NT2/D1 (cell line): ENCODE measurements around the gene USP54.

Source experiments
- DNase-seq: peaks from one replicate; pipeline ENCODE4 v3.0.0-alpha.2; 2011; ENCODE audit warnings: low read depth, low spot score
- H3K27me3 ChIP-seq: 2 replicates; pipeline ENCODE4 v1.6.0; 2011; ENCODE audit warnings: mild to moderate bottlenecking; ENCODE audit not compliant: insufficient read length, insufficient read depth
- H3K36me3 ChIP-seq: 2 replicates; pipeline ENCODE4 v1.6.1; 2011; ENCODE audit warnings: mild to moderate bottlenecking, low read length, mixed read lengths; ENCODE audit not compliant: insufficient read depth, insufficient read length
- H3K4me1 ChIP-seq: 2 replicates; pipeline ENCODE4 v1.5.1; 2011; ENCODE audit not compliant: insufficient read depth, insufficient read length
- H3K4me3 ChIP-seq: 2 replicates; pipeline ENCODE4 v1.5.1; 2011; ENCODE audit warnings: low read depth; ENCODE audit not compliant: insufficient read length
- H3K9ac ChIP-seq: 2 replicates; pipeline ENCODE4 v1.6.0; 2011; ENCODE audit warnings: low read depth; ENCODE audit not compliant: insufficient read length
- H3K9me3 ChIP-seq: 2 replicates; pipeline ENCODE4 v1.5.1; 2011; ENCODE audit warnings: mild to moderate bottlenecking, low read length; ENCODE audit not compliant: insufficient read depth
- SUZ12 ChIP-seq: IDR thresholded peaks from 2 replicates; pipeline ENCODE4 v1.6.1; 2011; ENCODE audit not compliant: insufficient read length, insufficient read depth; ENCODE audit errors: extremely low read depth
- YY1 ChIP-seq: IDR thresholded peaks from 2 replicates; pipeline ENCODE4 v1.6.1; 2011; ENCODE audit not compliant: insufficient read length, insufficient read depth
- ZNF274 ChIP-seq: IDR thresholded peaks from 2 replicates; pipeline ENCODE4 v1.6.1; 2011; ENCODE audit warnings: mild to moderate bottlenecking, low read depth, low read length

The USP54 gene

DNA sequence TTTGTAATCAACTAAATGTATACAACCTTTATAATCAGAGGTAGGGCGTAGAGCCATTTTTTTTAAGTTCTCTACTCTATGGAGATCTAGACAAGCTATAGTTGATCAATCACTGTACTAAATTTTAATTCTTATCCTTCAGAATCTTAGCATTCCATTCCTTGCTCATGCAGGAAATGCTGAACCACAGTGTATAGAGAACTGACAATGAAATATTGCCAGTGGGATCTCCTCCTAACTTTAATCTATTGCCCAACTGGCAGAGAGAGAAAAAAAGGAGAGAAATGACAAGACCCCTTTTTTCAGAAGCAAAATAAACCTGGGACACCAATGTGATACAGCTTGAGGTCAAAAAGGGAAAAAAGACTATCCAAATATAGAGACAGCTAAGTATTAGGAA, 68.9 kb downstream of the USP54 start:
- H3K9me3 ChIP-seq = no peaks in the 10 kb centered on the region
- H3K9ac ChIP-seq = no peak overlapping the region
- TF ChIP-seq SUZ12 (no peak), ZNF274 (no peak), YY1 (no peak)
- no peak for DNase-seq
- H3K27me3 ChIP-seq = no peaks in the 10 kb centered on the region
- H3K4me1 ChIP-seq = no peaks in the 10 kb centered on the region
- H3K36me3 ChIP-seq = peaks cover 59% of the 10 kb centered on the region
- H3K4me3 ChIP-seq = no peak overlapping the region

GRCh38 chr10:73519336-73519735, 71.8 kb downstream of the USP54 start:
- H3K27me3 ChIP-seq = no peaks in the 10 kb centered on the region
- TF ChIP-seq YY1 (no peak), SUZ12 (no peak), ZNF274 (no peak)
- no peak overlapping the region for H3K4me3 ChIP-seq
- no peak for DNase-seq
- peaks cover 70% of the 10 kb centered on the region for H3K36me3 ChIP-seq
- no peaks in the 10 kb centered on the region for H3K9me3 ChIP-seq
- no peak overlapping the region for H3K9ac ChIP-seq
- H3K4me1 ChIP-seq = no peaks in the 10 kb centered on the region

DNA sequence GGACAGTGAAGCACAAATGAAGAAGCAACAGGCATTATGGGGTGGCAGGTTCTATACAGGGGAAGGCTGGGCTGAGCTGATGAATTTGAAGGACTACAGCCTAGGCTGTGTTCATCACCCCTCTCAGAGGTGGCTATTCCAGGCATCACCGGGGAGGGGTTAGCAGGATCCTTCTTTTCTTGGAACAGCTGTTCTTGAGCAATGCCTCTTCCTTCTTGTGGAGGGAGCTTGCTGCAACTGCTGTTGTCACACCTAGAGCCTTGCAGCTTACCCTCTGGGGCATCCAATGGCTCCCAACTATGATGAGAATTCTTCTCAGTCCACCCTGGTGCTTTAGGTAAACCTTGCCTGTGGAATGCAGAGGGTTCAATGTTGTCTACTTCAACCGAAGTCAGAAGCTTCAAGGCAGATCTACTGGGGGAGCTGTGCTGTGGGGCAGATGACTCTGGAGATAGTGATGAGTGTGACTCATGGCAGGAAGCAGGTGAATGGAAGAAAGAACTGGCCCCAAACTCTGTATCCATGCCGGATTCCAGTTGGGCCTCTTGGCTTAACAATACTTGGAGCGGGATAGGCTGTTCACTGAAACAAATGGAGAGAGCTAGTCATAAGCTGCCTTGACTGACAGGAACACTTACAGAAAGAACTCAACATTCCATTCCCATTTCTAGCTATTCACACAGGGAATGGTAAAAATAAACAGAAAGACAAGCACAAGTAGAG, 73.8 kb downstream of the USP54 start:
- Histone ChIP-seq H3K36me3 (peaks cover 65% of the 10 kb centered on the region), H3K4me1 (no peaks in the 10 kb centered on the region), H3K27me3 (no peaks in the 10 kb centered on the region), H3K9ac (no peak overlapping the region), H3K9me3 (no peaks in the 10 kb centered on the region), H3K4me3 (no peak overlapping the region)
- DNase-seq = no peak
- no peak for TF ChIP-seq ZNF274
- no peak for TF ChIP-seq SUZ12
- TF ChIP-seq YY1 = no peak

DNA sequence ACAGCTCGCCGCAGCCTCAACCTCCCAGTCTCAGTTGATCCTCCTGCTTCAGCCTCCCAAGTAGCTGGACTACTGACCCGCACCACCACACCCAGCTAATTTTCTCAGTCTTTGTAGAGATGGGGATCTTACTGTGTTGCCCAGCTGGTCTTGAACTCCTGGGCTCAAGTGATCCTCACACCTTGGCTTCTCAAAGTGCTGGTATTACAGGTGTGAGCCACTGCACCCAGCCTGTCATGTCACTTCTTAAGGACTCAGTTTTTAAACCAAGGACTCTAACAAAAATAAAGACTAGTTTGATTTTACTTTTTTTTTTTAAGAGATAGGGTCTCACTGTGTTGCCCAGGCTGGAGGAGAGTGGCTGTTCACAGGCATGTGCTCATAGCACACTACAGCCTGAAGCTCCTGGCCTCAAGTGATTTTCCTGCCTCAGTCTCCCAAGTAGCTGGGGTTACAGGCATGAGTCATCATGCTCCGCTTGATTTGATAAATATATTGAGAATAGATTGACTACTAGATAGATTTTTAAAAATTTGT, 78.9 kb downstream of the USP54 start:
- no peak overlapping the region for H3K4me3 ChIP-seq
- TF ChIP-seq ZNF274 (no peak), YY1 (no peak), SUZ12 (no peak)
- no peaks in the 10 kb centered on the region for H3K27me3 ChIP-seq
- H3K36me3 ChIP-seq = peaks cover 31% of the 10 kb centered on the region
- no peaks in the 10 kb centered on the region for H3K9me3 ChIP-seq
- H3K9ac ChIP-seq = no peak overlapping the region
- no peak for DNase-seq
- H3K4me1 ChIP-seq = no peaks in the 10 kb centered on the region

GRCh38 chr10:73509695-73510094, 81.4 kb downstream of the USP54 start:
- Histone ChIP-seq H3K9me3 (no peaks in the 10 kb centered on the region), H3K4me3 (no peak overlapping the region), H3K9ac (no peak overlapping the region), H3K27me3 (no peaks in the 10 kb centered on the region), H3K36me3 (peaks cover 12% of the 10 kb centered on the region), H3K4me1 (no peaks in the 10 kb centered on the region)
- TF ChIP-seq ZNF274 = no peak
- no peak for TF ChIP-seq SUZ12
- no peak for TF ChIP-seq YY1
- no peak for DNase-seq

DNA sequence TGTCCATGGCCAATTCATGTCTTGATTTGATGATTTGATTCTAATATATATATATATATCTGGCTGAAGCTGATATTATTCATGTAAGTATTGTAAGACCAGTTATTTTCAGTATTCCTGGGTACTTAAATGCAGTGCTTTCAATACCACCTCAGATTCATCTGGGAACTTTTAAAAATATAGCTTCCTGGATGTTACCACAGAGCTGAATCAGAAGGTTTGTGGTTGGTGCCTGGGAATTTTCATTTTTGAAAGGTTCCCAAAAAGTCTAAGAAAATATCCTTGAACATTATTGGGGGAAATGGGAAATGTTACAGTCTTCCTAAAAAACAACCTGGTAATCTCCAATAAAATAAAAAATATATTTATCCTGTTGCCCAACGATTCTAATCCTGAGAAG, 84.7 kb downstream of the USP54 start:
- Histone ChIP-seq H3K9me3 (no peaks in the 10 kb centered on the region), H3K27me3 (no peaks in the 10 kb centered on the region), H3K4me1 (no peaks in the 10 kb centered on the region), H3K4me3 (no peak overlapping the region), H3K36me3 (peaks cover 12% of the 10 kb centered on the region), H3K9ac (no peak overlapping the region)
- DNase-seq = no peak
- TF ChIP-seq ZNF274 (no peak), SUZ12 (no peak), YY1 (no peak)

DNA sequence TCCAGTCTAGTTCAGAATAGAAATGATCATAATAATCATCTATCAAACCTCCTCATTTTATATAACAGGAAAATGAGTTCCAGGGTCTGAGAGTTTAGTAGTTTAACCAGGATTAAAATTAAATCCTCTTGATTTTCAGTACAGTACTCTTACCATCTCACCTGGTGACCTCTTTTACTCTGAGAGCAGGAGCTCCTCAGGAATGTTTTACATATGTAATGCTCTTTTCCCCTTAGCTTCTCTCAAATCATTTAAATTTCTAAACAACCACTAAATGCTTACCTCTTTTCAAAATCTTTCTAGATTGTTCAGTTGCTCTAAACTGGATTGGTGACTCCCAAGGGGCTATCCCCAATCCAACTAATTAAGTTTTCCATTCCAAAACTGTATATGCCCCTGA, 85.1 kb downstream of the USP54 start:
- no peaks in the 10 kb centered on the region for H3K27me3 ChIP-seq
- no peak overlapping the region for H3K4me3 ChIP-seq
- H3K9me3 ChIP-seq = no peaks in the 10 kb centered on the region
- H3K36me3 ChIP-seq = peaks cover 12% of the 10 kb centered on the region
- TF ChIP-seq SUZ12 = no peak
- TF ChIP-seq ZNF274 = no peak
- no peak for TF ChIP-seq YY1
- no peaks in the 10 kb centered on the region for H3K4me1 ChIP-seq
- no peak overlapping the region for H3K9ac ChIP-seq
- DNase-seq = no peak

DNA sequence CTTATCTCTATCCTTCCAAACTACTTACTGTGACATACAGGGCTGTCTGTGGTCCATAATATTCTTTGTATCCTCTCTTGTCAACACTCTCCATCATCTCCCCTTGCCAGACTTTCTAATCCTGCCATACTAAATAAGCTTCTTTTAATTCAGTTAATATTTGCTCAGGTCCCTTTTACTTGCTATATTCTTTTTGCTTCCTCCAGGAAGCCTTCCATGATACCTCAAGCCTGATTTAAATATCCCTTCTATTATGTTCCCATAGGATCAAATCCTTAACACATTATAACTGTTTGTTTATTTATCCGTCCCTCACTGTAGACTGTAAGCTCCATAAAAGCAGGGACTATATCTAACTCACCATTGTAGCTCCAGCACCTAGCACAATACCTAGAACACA, 88.1 kb downstream of the USP54 start:
- Histone ChIP-seq H3K27me3 (no peaks in the 10 kb centered on the region), H3K36me3 (peaks cover 32% of the 10 kb centered on the region), H3K9ac (no peak overlapping the region), H3K4me3 (no peak overlapping the region), H3K9me3 (no peaks in the 10 kb centered on the region), H3K4me1 (no peaks in the 10 kb centered on the region)
- TF ChIP-seq ZNF274 (no peak), YY1 (no peak), SUZ12 (no peak)
- no peak for DNase-seq
